ENCODE data around the gene PRDM2. TPM values are rescaled to one million over a fixed set of nuclear protein-coding genes. Genes with fewer than 3 reads are reported as not detected.
"Not testable (repeated sequence)": the region's sequence is repeated elsewhere in the genome, so short reads cannot be mapped to it uniquely, and the experiment has no call there.

The PRDM2 gene
- total and polyA plus RNA-seq, 2 donors from 2014 or later, result 8.2 to 42.6 TPM

DNA sequence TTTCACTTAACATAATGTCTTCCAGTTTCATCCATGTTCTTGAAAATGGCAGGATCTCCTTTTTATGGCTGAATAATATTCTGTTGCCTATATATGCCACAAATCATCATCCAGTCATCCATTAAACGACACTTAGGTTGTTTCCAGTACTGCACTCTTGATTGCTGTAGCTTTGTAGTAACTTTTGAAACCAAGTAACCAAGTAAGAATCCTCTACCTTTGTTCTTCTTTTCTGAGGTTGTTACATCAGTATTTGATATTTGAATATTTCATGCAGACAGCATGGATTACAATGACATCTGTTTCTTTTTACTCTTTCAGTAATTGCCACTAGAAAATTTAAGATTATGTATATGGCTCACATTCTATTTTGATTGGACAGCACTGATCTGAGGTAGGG, 22.1 kb upstream of the PRDM2 start:
- H3K9ac ChIP-seq (ENCODE audit: low read length in 3 of 3), result no peak overlapping the region
- intact Hi-C loops (cut with DNase I), result no loop called here
- no peak overlapping the region for H3K27ac ChIP-seq (ENCODE audit: low read depth in 2 of 2, low read length in 2 of 2)
- no peaks in the 10 kb centered on the region for H3K36me3 ChIP-seq (ENCODE audit: control insufficient read depth in 2 of 3, insufficient read depth in 3 of 3, low read length in 3 of 3)
- no peak overlapping the region for H3K4me3 ChIP-seq (ENCODE audit: low read length in 3 of 3)
- no peak for FAIRE-seq
- H3K27me3 ChIP-seq (ENCODE audit: control insufficient read depth, insufficient read depth, low read length), result no peaks in the 10 kb centered on the region
- TF ChIP-seq, protein P1, sequence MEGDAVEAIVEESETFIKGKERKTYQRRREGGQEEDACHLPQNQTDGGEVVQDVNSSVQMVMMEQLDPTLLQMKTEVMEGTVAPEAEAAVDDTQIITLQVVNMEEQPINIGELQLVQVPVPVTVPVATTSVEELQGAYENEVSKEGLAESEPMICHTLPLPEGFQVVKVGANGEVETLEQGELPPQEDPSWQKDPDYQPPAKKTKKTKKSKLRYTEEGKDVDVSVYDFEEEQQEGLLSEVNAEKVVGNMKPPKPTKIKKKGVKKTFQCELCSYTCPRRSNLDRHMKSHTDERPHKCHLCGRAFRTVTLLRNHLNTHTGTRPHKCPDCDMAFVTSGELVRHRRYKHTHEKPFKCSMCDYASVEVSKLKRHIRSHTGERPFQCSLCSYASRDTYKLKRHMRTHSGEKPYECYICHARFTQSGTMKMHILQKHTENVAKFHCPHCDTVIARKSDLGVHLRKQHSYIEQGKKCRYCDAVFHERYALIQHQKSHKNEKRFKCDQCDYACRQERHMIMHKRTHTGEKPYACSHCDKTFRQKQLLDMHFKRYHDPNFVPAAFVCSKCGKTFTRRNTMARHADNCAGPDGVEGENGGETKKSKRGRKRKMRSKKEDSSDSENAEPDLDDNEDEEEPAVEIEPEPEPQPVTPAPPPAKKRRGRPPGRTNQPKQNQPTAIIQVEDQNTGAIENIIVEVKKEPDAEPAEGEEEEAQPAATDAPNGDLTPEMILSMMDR (IDR thresholded peaks at IDR 0.05; ENCODE audit: borderline replicate concordance, extremely low read depth, insufficient read depth), result no peak
- H3K4me1 ChIP-seq (ENCODE audit: control insufficient read depth in 2 of 3, insufficient read depth in 2 of 3, low read depth in 1 of 3, low read length in 3 of 3), result no peaks in the 10 kb centered on the region
- no peaks in the 10 kb centered on the region for H3K9me3 ChIP-seq (ENCODE audit: control insufficient read depth in 2 of 3, insufficient read depth in 1 of 3, low read length in 3 of 3)
- DNase-seq, result no peak

DNA sequence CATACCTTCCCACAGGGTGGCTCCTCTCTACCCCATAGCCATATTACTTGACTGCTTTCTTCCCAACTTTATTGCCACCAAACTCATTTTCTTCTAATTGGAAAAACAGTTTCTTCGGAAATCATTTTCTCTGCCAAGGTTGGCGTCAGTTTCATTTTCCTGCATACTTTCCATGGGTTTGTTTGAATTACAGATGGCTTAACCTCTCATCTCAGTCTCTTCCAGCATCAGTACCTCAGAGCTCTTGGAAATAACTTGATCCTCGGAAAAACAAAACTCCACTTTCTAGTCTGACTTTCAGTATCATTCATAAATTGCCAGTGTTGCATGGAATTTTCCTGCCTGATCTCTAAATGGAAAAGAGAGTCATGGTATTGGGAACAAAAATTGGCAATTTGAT, 20.3 kb upstream of the PRDM2 start:
- Histone ChIP-seq H3K9me3 (ENCODE audit: control insufficient read depth in 2 of 3, insufficient read depth in 1 of 3, low read length in 3 of 3) (no peaks in the 10 kb centered on the region), H3K36me3 (ENCODE audit: control insufficient read depth in 2 of 3, insufficient read depth in 3 of 3, low read length in 3 of 3) (no peaks in the 10 kb centered on the region), H3K9ac (ENCODE audit: low read length in 3 of 3) (no peak overlapping the region), H3K27me3 (ENCODE audit: control insufficient read depth, insufficient read depth, low read length) (no peaks in the 10 kb centered on the region), H3K4me1 (ENCODE audit: control insufficient read depth in 2 of 3, insufficient read depth in 2 of 3, low read depth in 1 of 3, low read length in 3 of 3) (no peaks in the 10 kb centered on the region), H3K27ac (ENCODE audit: low read depth in 2 of 2, low read length in 2 of 2) (no peak overlapping the region), H3K4me3 (ENCODE audit: low read length in 3 of 3) (no peak overlapping the region)
- DNase-seq (no peak), FAIRE-seq (no peak)
- intact Hi-C loops (cut with DNase I), result no loop called here
- TF ChIP-seq, protein P1 (IDR thresholded peaks at IDR 0.05; ENCODE audit: borderline replicate concordance, extremely low read depth, insufficient read depth), result no peak

DNA sequence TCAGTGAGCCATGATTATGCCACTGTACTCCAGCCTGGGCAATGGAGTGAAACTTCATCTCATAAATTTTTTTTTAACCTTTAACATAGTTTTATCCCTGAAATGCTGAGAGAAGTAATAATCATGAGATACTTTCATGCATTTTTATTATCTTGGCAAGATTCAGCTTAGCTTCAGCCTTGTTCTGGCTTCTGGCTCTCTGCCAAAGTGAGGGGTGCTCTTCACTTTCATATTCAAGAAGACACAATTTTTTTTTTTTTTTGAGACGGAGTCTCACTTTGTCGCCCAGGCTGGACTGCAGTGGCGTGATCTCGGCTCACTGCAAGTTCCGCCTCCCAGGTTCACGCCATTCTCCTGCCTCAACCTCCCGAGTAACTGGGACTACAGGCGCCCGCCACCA, 19.4 kb upstream of the PRDM2 start:
- peak in 1 of 5 donors; percentile 28 for DNase-seq
- FAIRE-seq; intact Hi-C loops (cut with DNase I): not testable (repeated sequence)

DNA sequence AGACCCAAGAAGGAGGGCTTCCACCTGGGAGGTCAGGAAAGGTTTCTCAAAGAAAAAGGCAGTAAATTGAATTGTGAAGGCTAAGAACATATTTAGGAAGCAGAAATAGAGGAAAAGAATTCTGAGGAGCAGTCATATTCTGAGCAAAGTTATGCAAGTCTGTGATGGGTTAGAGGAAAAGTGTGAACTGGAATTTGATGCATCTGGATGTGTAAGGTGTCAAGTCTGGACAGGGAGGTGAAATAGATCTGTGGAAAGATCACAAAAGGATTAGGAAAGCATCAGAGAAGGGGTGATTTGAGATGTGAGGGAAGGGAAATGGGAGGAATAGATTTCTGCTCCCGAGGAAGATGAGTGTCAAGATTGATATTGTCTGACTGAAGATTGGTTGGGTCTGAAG, 18.1 kb upstream of the PRDM2 start:
- DNase-seq (no peak), FAIRE-seq (no peak)
- Histone ChIP-seq H3K4me1 (ENCODE audit: control insufficient read depth in 2 of 3, insufficient read depth in 2 of 3, low read depth in 1 of 3, low read length in 3 of 3) (no peaks in the 10 kb centered on the region), H3K27me3 (ENCODE audit: control insufficient read depth, insufficient read depth, low read length) (no peaks in the 10 kb centered on the region), H3K36me3 (ENCODE audit: control insufficient read depth in 2 of 3, insufficient read depth in 3 of 3, low read length in 3 of 3) (no peaks in the 10 kb centered on the region), H3K27ac (ENCODE audit: low read depth in 2 of 2, low read length in 2 of 2) (no peak overlapping the region), H3K9ac (ENCODE audit: low read length in 3 of 3) (no peak overlapping the region), H3K4me3 (ENCODE audit: low read length in 3 of 3) (no peak overlapping the region), H3K9me3 (ENCODE audit: control insufficient read depth in 2 of 3, insufficient read depth in 1 of 3, low read length in 3 of 3) (no peaks in the 10 kb centered on the region)
- intact Hi-C loops (cut with DNase I), result no loop called here
- TF ChIP-seq, protein P1 (IDR thresholded peaks at IDR 0.05; ENCODE audit: borderline replicate concordance, extremely low read depth, insufficient read depth), result no peak

More for the DNA sequence above, 19.4 kb upstream of the PRDM2 start:
- H3K9me3 ChIP-seq (ENCODE audit: control insufficient read depth in 2 of 3, insufficient read depth in 1 of 3, low read length in 3 of 3); H3K9ac ChIP-seq (ENCODE audit: low read length in 3 of 3); H3K4me1 ChIP-seq (ENCODE audit: control insufficient read depth in 2 of 3, insufficient read depth in 2 of 3, low read depth in 1 of 3, low read length in 3 of 3); H3K36me3 ChIP-seq (ENCODE audit: control insufficient read depth in 2 of 3, insufficient read depth in 3 of 3, low read length in 3 of 3); H3K4me3 ChIP-seq (ENCODE audit: low read length in 3 of 3); H3K27ac ChIP-seq (ENCODE audit: low read depth in 2 of 2, low read length in 2 of 2); H3K27me3 ChIP-seq (ENCODE audit: control insufficient read depth, insufficient read depth, low read length): not testable (repeated sequence)
